ENCODE results near the gene CNNM4.

The CNNM4 gene

DNA sequence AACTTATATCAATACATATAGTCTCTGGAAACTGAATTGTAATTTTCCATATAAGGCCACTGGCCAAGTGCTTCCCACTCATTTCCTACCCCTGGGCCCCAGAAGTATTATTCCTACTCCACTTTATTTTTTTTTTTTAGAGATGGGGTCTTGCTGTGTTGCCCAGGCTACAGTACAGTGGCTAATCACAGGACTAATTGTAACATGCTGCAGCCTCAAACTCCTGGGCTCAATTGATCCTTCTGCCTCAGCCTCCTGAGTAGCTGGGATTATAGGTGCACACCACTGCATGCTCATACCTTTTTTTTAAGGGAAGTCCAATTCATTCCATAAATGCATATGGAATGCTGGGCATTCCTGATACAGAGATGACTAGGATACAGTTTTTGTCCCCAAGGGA is 6.4 kb upstream of the CNNM4 start:
- DNase-seq (ENCODE audit: low spot score), result no peak
- Histone ChIP-seq H3K4me1 (ENCODE audit: insufficient read depth, poor library complexity, severe bottlenecking) (no peaks in the 10 kb centered on the region), H3K4me3 (ENCODE audit: severe bottlenecking) (no peak overlapping the region), H3K36me3 (ENCODE audit: low read depth) (no peaks in the 10 kb centered on the region), H3K27ac (ENCODE audit: poor library complexity, severe bottlenecking) (no peak overlapping the region), H3K9me3 (ENCODE audit: severe bottlenecking) (no peaks in the 10 kb centered on the region), H3K27me3 (ENCODE audit: insufficient read depth, poor library complexity, severe bottlenecking) (no peaks in the 10 kb centered on the region)
- TF ChIP-seq CTCF (IDR thresholded peaks at IDR 0.05; ENCODE audit: poor library complexity, severe bottlenecking), result no peak
- ATAC-seq (ENCODE audit: low read depth), result no peak

- ATAC-seq (ENCODE audit: low read depth), result no peak
- no peaks in the 10 kb centered on the region for H3K27me3 ChIP-seq (ENCODE audit: insufficient read depth, poor library complexity, severe bottlenecking)
- H3K4me3 ChIP-seq (ENCODE audit: severe bottlenecking), result no peak overlapping the region
Observed at GRCh38 chr2:96756788-96757476, 3.8 kb upstream of the CNNM4 start.

DNA sequence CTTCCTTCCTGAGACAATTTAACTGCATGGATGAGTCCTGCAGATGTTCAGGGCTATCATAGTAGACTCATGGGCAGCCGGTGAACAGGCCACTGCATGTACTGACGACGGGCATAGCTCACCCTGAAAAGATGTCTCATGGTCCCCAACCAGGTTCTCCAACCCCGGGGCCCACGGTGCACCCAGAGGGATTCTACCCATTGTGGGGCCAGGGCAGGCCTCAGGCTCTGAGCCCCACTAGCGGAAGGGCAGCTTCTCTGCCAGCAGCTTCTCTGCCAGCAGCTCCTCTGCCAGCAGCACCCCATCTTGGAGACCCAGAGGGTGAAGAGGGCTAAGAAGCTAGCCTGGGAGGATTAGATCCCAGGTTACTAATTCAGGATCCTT is 3.2 kb upstream of the CNNM4 start:
- Histone ChIP-seq H3K9me3 (ENCODE audit: severe bottlenecking) (no peaks in the 10 kb centered on the region), H3K36me3 (ENCODE audit: low read depth) (no peaks in the 10 kb centered on the region), H3K27me3 (ENCODE audit: insufficient read depth, poor library complexity, severe bottlenecking) (no peaks in the 10 kb centered on the region), H3K4me1 (ENCODE audit: insufficient read depth, poor library complexity, severe bottlenecking) (peaks cover 10% of the 10 kb centered on the region), H3K27ac (ENCODE audit: poor library complexity, severe bottlenecking) (no peak overlapping the region), H3K4me3 (ENCODE audit: severe bottlenecking) (no peak overlapping the region)
- DNase-seq (ENCODE audit: low spot score), result no peak
- TF ChIP-seq CTCF (IDR thresholded peaks at IDR 0.05; ENCODE audit: poor library complexity, severe bottlenecking), result no peak
- ATAC-seq (ENCODE audit: low read depth), result no peak

More at GRCh38 chr2:96756788-96757476, 3.8 kb upstream of the CNNM4 start:
- Histone ChIP-seq H3K36me3 (ENCODE audit: low read depth) (no peaks in the 10 kb centered on the region), H3K9me3 (ENCODE audit: severe bottlenecking) (no peaks in the 10 kb centered on the region), H3K4me1 (ENCODE audit: insufficient read depth, poor library complexity, severe bottlenecking) (peaks cover 7% of the 10 kb centered on the region), H3K27ac (ENCODE audit: poor library complexity, severe bottlenecking) (no peak overlapping the region)
- TF ChIP-seq CTCF (IDR thresholded peaks at IDR 0.05; ENCODE audit: poor library complexity, severe bottlenecking), result peak; percentile 15
- DNase-seq (ENCODE audit: low spot score), result no peak

DNA sequence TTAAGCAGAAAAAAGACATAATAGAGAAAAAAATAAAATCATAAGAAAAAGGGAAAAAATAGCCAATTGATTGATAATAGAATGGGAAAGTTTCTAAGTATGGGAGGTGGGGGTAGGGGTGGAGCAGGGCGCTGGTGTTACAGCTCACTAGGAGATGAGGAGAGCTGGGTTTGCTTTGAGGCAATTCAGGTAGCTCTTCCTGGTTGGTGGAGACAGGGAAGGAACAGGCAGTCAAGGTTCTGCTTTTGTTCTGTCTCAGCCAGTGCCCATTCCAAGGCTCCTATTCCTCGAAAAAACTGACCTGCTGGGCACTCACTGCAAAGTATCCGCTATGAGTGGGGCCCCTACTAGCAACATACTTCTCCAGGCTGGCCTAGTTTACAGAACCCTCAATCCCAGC is 1.7 kb upstream of the CNNM4 start:
- H3K27me3 ChIP-seq (ENCODE audit: insufficient read depth, poor library complexity, severe bottlenecking), result no peaks in the 10 kb centered on the region
- ATAC-seq (ENCODE audit: low read depth), result no peak
- H3K27ac ChIP-seq (ENCODE audit: poor library complexity, severe bottlenecking), result no peak overlapping the region
- TF ChIP-seq CTCF (IDR thresholded peaks at IDR 0.05; ENCODE audit: poor library complexity, severe bottlenecking), result no peak
- DNase-seq (ENCODE audit: low spot score), result no peak
- H3K4me3 ChIP-seq (ENCODE audit: severe bottlenecking), result no peak overlapping the region
- H3K36me3 ChIP-seq (ENCODE audit: low read depth), result no peaks in the 10 kb centered on the region
- peaks cover 11% of the 10 kb centered on the region for H3K4me1 ChIP-seq (ENCODE audit: insufficient read depth, poor library complexity, severe bottlenecking)
- no peaks in the 10 kb centered on the region for H3K9me3 ChIP-seq (ENCODE audit: severe bottlenecking)

DNA sequence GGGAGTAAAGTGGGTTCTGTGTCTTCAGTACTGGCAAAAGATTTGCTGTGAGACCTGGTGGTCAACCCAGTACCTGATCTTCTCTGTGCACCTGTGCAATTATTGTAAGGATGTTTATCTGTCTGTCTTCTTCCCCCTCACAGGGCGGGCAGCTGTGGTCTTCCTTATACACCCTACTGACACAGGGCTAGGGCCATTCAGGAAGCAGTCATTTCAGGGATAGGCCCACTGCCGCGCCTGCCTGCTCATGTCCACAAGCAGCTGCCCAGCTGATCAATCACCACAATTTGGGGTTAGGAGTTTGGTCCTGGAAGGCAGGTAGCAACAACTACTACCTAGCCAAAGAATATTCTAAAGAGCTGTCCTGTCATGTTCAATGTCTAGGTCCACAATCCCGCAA is 1.2 kb upstream of the CNNM4 start:
- Histone ChIP-seq H3K4me1 (ENCODE audit: insufficient read depth, poor library complexity, severe bottlenecking) (peaks cover 17% of the 10 kb centered on the region), H3K27me3 (ENCODE audit: insufficient read depth, poor library complexity, severe bottlenecking) (no peaks in the 10 kb centered on the region), H3K9me3 (ENCODE audit: severe bottlenecking) (no peaks in the 10 kb centered on the region), H3K36me3 (ENCODE audit: low read depth) (no peaks in the 10 kb centered on the region), H3K4me3 (ENCODE audit: severe bottlenecking) (no peak overlapping the region), H3K27ac (ENCODE audit: poor library complexity, severe bottlenecking) (no peak overlapping the region)
- DNase-seq (ENCODE audit: low spot score) (no peak), ATAC-seq (ENCODE audit: low read depth) (no peak)
- no peak for TF ChIP-seq CTCF (IDR thresholded peaks at IDR 0.05; ENCODE audit: poor library complexity, severe bottlenecking)

Measured in RWPE2 (cell line).